Vagina (tissue), 2 donors: ENCODE results near the gene CIAO2A.

ENCODE experiments used
- CTCF ChIP-seq, 3 experiments: fragments of 450-650 bp in 2 of 3; fragments of 200-600 bp in 1 of 3; sonication (generic) in 1 of 3; IDR thresholded peaks; one replicate each; pipeline ENCODE4 v1.5.1; 2017 to 2019; ENCODE audit warnings: antibody characterized with exemption in 3 of 3, mild to moderate bottlenecking in 2 of 3, moderate library complexity in 2 of 3
- POLR2A ChIP-seq, 2 donors: fragments of 450-650 bp; IDR thresholded peaks; one replicate each; pipeline ENCODE4 v1.6.1; 2017; ENCODE audit warnings: antibody characterized with exemption in 2 of 2, mild to moderate bottlenecking in 2 of 2, moderate library complexity in 2 of 2

DNA sequence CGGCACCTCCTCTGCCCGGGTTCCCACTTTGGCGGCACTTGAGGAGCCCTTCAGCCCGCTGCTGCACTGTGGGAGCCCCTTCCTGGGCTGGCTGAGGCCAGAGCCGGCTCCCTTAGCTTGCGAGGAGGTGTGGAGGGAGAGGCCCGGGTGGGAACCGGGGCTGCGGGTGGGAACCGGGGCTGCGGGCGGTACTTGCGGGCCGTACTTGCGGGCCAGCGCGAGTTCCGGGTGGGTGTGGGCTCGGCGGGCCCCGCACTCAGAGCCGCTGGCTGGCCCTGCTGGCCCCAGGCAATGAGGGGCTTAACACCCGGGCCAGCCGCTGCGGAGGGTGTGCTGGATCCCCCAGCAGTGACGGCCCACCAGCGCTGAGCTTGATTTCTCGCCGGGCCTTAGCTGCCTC is 32.9 kb downstream of the CIAO2A start:
- no peak for TF ChIP-seq CTCF (IDR thresholded peaks at IDR 0.05)
- TF ChIP-seq POLR2A (IDR thresholded peaks at IDR 0.05), result no peak
